ENCODE data around the gene PKP3.
"Not testable (repeated sequence)": the region's sequence is repeated elsewhere in the genome, so short reads cannot be mapped to it uniquely, and the experiment has no call there.

Gene PKP3

GRCh38 chr11:431921-432320 is 37.9 kb downstream of the PKP3 start:
- DNase-seq = no peak

GRCh38 chr11:432501-433100 is 38.6 kb downstream of the PKP3 start:
- no peak for DNase-seq

- no peak for DNase-seq
Measured at GRCh38 chr11:433111-433510, 39.1 kb downstream of the PKP3 start.

GRCh38 chr11:433641-434040 is 39.6 kb downstream of the PKP3 start:
- DNase-seq = no peak

- no peak for DNase-seq
Measured at GRCh38 chr11:434496-434895, 40.5 kb downstream of the PKP3 start.

GRCh38 chr11:434999-435740 is 41.2 kb downstream of the PKP3 start:
- not testable (repeated sequence) for DNase-seq

GRCh38 chr11:437228-437870 is 43.3 kb downstream of the PKP3 start:
- no peak for DNase-seq

GRCh38 chr11:438101-438844 is 44.3 kb downstream of the PKP3 start:
- DNase-seq = no peak

GRCh38 chr11:439315-440064 is 45.5 kb downstream of the PKP3 start:
- no peak for DNase-seq

GRCh38 chr11:440065-441042 is 46.3 kb downstream of the PKP3 start:
- DNase-seq = no peak

- no peak for DNase-seq
Measured at GRCh38 chr11:441043-441417, 47.0 kb downstream of the PKP3 start.

GRCh38 chr11:441418-442274 is 47.6 kb downstream of the PKP3 start, which contains the start of gene ANO9:
Gene ANO9, minus strand, starts transcription at chr11:442011. Its CDS starts 85 bp downstream, at chr11:441926.
- peak; percentile 60 for DNase-seq

GRCh38 chr11:442611-443081 is 48.6 kb downstream of the PKP3 start:
- no peak for DNase-seq

GRCh38 chr11:443542-444199 is 49.7 kb downstream of the PKP3 start:
- DNase-seq = peak; percentile 71

GRCh38 chr11:444396-445144 is 50.6 kb downstream of the PKP3 start:
- peak; percentile 53 for DNase-seq

- DNase-seq = no peak
Measured at GRCh38 chr11:445765-446588, 52.0 kb downstream of the PKP3 start.

- DNase-seq = peak; percentile 42
Measured at GRCh38 chr11:446891-447290, 52.9 kb downstream of the PKP3 start.
